ENCODE data around the gene FAM174A. TPM values are rescaled to one million over a fixed set of nuclear protein-coding genes. Genes with fewer than 3 reads are reported as not detected.

The FAM174A gene
- total and polyA plus RNA-seq, 4 donors, result 21.3 to 60.1 (median 41.3) TPM

GRCh38 chr5:100609594-100609993, 74.4 kb downstream of the FAM174A start:
- no peak overlapping the region for H3K27ac ChIP-seq (ENCODE audit: low read depth in 1 of 2, low read length in 1 of 2)
- 85 to 91% methylated on average over 7 of the region's 7 CpGs for WGBS, 2 donors
- ATAC-seq (ENCODE audit: insufficient read depth, low FRiP score), result no peak

DNA sequence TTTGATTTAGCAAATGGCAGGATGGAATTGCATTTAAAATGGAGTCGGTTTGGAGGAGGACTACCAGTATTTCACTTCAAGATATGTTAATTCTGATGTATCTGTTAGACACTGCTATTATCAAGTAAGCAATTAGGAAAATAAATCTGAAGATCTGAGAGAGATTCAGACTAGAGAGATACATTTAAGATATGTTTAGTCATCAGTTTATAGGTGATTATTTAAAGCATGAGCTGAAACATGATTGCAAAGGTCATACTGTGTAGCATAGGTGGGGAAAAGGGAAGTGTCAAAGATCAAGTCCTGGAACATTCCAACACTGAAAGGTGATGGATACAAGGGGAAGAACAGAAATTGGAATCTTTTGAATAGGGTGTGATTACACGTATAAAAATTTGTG, 79.1 kb downstream of the FAM174A start:
- Histone ChIP-seq H3K4me1 (ENCODE audit: control insufficient read depth in 5 of 5, insufficient read depth in 5 of 5, low read length in 5 of 5) (peaks cover 0 to 7% (median 1%) of the 10 kb centered on the region in 5 donors), H3K9ac (ENCODE audit: insufficient read depth in 1 of 2, low read length in 2 of 2) (no peak overlapping the region), H3K27ac (ENCODE audit: low read depth in 1 of 2, low read length in 1 of 2) (no peak overlapping the region), H3K27me3 (ENCODE audit: control insufficient read depth in 3 of 3, insufficient read depth in 3 of 3, low read length in 2 of 3) (no peaks in the 10 kb centered on the region), H3K4me3 (no peak overlapping the region), H3K36me3 (ENCODE audit: control insufficient read depth in 4 of 4, insufficient read depth in 4 of 4, low read length in 4 of 4) (no peaks in the 10 kb centered on the region), H3K9me3 (ENCODE audit: control insufficient read depth in 4 of 4, insufficient read depth in 3 of 4, low read length in 3 of 4) (peaks cover 0 to 2% (median 0%) of the 10 kb centered on the region in 4 donors)
- TF ChIP-seq, protein P1, sequence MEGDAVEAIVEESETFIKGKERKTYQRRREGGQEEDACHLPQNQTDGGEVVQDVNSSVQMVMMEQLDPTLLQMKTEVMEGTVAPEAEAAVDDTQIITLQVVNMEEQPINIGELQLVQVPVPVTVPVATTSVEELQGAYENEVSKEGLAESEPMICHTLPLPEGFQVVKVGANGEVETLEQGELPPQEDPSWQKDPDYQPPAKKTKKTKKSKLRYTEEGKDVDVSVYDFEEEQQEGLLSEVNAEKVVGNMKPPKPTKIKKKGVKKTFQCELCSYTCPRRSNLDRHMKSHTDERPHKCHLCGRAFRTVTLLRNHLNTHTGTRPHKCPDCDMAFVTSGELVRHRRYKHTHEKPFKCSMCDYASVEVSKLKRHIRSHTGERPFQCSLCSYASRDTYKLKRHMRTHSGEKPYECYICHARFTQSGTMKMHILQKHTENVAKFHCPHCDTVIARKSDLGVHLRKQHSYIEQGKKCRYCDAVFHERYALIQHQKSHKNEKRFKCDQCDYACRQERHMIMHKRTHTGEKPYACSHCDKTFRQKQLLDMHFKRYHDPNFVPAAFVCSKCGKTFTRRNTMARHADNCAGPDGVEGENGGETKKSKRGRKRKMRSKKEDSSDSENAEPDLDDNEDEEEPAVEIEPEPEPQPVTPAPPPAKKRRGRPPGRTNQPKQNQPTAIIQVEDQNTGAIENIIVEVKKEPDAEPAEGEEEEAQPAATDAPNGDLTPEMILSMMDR (IDR thresholded peaks at IDR 0.05; ENCODE audit: control extremely low read depth, extremely low read depth), result no peak
- 91 to 93% methylated on average over 2 of the region's 2 CpGs for WGBS, 2 donors
- DNase-seq, result no peak
- ATAC-seq (ENCODE audit: insufficient read depth, low FRiP score), result no peak

More at GRCh38 chr5:100609594-100609993, 74.4 kb downstream of the FAM174A start:
- TF ChIP-seq, protein P1 (IDR thresholded peaks at IDR 0.05; ENCODE audit: control extremely low read depth, extremely low read depth), result no peak
- Histone ChIP-seq H3K9ac (ENCODE audit: insufficient read depth in 1 of 2, low read length in 2 of 2) (no peak overlapping the region), H3K36me3 (ENCODE audit: control insufficient read depth in 4 of 4, insufficient read depth in 4 of 4, low read length in 4 of 4) (no peaks in the 10 kb centered on the region), H3K4me1 (ENCODE audit: control insufficient read depth in 5 of 5, insufficient read depth in 5 of 5, low read length in 5 of 5) (peaks cover 0 to 6% (median 0%) of the 10 kb centered on the region in 5 donors), H3K27me3 (ENCODE audit: control insufficient read depth in 3 of 3, insufficient read depth in 3 of 3, low read length in 2 of 3) (no peaks in the 10 kb centered on the region), H3K9me3 (ENCODE audit: control insufficient read depth in 4 of 4, insufficient read depth in 3 of 4, low read length in 3 of 4) (peaks cover 0 to 4% (median 0%) of the 10 kb centered on the region in 4 donors), H3K4me3 (no peak overlapping the region)
- DNase-seq, result no peak

DNA sequence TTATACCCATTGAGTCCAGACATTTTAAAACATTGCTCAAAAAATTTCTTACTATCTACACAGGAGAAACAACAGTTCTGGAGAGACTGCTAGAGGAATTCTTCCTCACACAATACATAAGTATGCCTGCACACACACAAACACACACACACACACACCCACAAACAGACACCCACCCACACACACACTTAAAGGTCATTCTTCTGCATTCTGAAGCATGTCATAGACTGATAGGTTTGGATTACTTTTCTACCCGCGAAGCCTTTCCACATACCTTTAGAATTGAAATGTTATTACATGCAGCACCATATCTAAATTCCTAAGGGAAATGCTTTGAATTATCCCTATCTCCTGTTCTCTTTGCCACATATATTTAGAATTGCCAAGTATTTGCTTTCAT, 80.2 kb downstream of the FAM174A start:
- DNase-seq, result peak in 1 of 3 donors; percentile 13
- H3K4me1 ChIP-seq (ENCODE audit: control insufficient read depth in 5 of 5, insufficient read depth in 5 of 5, low read length in 5 of 5), result peaks cover 0 to 7% (median 1%) of the 10 kb centered on the region in 5 donors
- no peaks in the 10 kb centered on the region for H3K36me3 ChIP-seq (ENCODE audit: control insufficient read depth in 4 of 4, insufficient read depth in 4 of 4, low read length in 4 of 4)
- H3K9me3 ChIP-seq (ENCODE audit: control insufficient read depth in 4 of 4, insufficient read depth in 3 of 4, low read length in 3 of 4), result no peaks in the 10 kb centered on the region
- no peaks in the 10 kb centered on the region for H3K27me3 ChIP-seq (ENCODE audit: control insufficient read depth in 3 of 3, insufficient read depth in 3 of 3, low read length in 2 of 3)
- TF ChIP-seq, protein P1 (IDR thresholded peaks at IDR 0.05; ENCODE audit: control extremely low read depth, extremely low read depth), result no peak
- WGBS, 2 donors, result 55 to 76% methylated on average over 2 of the region's 2 CpGs
- ATAC-seq (ENCODE audit: insufficient read depth, low FRiP score), result no peak
- H3K9ac ChIP-seq (ENCODE audit: insufficient read depth in 1 of 2, low read length in 2 of 2), result no peak overlapping the region
- no peak overlapping the region for H3K4me3 ChIP-seq
- no peak overlapping the region for H3K27ac ChIP-seq (ENCODE audit: low read depth in 1 of 2, low read length in 1 of 2)

GRCh38 chr5:100616291-100616690, 81.1 kb downstream of the FAM174A start:
- H3K27ac ChIP-seq (ENCODE audit: low read depth in 1 of 2, low read length in 1 of 2), result no peak overlapping the region
- DNase-seq, result no peak
- H3K4me1 ChIP-seq (ENCODE audit: control insufficient read depth in 5 of 5, insufficient read depth in 5 of 5, low read length in 5 of 5), result peaks cover 0 to 7% (median 1%) of the 10 kb centered on the region in 5 donors
- no peaks in the 10 kb centered on the region for H3K27me3 ChIP-seq (ENCODE audit: control insufficient read depth in 3 of 3, insufficient read depth in 3 of 3, low read length in 2 of 3)
- no peaks in the 10 kb centered on the region for H3K36me3 ChIP-seq (ENCODE audit: control insufficient read depth in 4 of 4, insufficient read depth in 4 of 4, low read length in 4 of 4)
- 64 to 83% methylated on average over 7 of the region's 7 CpGs for WGBS, 2 donors
- TF ChIP-seq, protein P1 (IDR thresholded peaks at IDR 0.05; ENCODE audit: control extremely low read depth, extremely low read depth), result no peak
- no peak overlapping the region for H3K4me3 ChIP-seq
- H3K9me3 ChIP-seq (ENCODE audit: control insufficient read depth in 4 of 4, insufficient read depth in 3 of 4, low read length in 3 of 4), result no peaks in the 10 kb centered on the region
- H3K9ac ChIP-seq (ENCODE audit: insufficient read depth in 1 of 2, low read length in 2 of 2), result no peak overlapping the region
- no peak for ATAC-seq (ENCODE audit: insufficient read depth, low FRiP score)

Data from lung (tissue), 12 donors.